Amniotic stem cell (primary cell): ENCODE data around the gene PRMT3.
A peak's percentile ranks its signal among the peaks of the same experiment; 100 is the strongest.
"Not testable (repeated sequence)": the region's sequence is repeated elsewhere in the genome, so short reads cannot be mapped to it uniquely, and the experiment has no call there.

Experiments used
- DNase-seq: peaks from one replicate; lab custom pipeline; 2025; lab: John Stamatoyannopoulos, UW

PRMT3 gene

DNA sequence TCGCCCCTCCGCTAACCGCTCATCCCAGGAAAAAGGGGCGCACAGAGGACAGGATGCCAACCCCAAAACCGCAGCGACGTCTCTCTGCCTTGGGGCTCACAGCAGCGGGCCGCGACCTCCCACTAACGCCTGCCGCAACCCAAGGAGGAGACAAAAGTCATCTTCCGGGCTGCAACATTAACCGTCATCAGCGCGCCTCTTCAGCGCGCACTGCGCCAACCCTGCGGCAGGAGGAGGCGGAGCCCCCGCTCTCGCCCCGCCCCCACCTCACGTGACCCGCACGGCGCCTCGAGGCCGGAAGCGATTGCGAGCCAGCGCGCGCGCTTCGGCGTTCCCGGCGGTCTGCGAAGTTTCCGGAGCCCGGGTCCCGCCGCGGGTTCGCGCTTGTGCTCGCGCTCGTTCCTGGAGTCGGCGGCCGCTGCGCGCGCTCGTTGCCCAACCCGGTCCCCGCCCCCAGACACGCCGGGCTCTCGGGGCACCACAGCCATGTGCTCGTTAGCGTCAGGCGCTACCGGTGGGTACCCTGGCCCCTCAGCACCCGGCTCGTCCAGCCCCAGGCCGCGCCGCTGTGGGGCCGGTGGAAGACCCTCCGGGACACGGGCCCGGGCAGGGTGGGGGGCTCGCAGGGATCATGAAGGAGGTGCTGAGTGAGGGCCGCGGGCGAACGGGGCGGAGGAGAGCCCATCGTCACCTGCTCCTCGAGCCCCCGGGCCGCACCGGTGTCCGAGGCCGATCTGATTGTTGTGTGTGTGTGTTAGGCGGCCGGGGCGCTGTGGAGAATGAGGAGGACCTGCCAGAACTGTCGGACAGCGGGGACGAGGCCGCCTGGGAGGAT lies at the start of gene PRMT3:
Gene PRMT3, plus strand, starts transcription at position 456 of the 835 bp plus-strand sequence. Its CDS starts 31 bp downstream, at position 487.
- peak; percentile 81 for DNase-seq

DNA sequence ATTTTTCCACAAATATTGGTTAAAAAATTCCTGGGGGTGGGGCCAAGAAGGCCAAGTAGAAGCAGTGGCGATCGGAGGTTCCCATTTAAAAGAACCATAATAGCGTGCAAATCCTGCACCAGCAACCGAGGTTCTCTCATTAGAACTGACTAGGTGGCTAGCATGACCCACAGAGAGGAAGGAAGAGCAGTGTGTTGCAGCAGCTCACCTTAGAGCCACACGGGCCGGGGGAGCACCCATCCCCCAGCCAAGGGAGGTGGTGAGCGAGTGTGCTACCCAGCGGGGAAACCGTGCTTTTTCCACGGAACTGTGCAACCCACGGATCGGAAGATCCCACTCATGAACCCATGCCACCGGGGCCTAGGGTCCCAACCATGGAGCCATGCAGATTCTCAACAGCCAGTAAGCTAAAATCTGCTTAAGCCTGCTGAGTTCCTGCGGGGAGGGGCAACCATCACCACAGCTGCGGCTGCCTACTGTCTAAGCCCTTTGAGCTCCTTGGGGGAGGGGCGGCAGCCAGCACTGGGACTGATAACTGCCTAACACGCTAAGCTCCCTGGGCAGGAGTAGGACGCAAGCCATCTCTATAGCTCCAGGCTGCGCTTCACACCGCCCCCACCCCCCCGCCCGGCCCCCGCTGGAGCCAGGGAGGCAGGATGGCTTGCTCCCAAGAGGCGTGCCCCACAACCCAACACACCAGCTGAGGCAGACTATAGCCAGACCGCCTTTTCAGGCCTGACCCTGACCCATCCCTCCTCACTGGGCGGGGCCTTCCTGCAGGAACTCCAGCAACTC lies 45.0 kb upstream of the PRMT3 start:
- DNase-seq = no peak

DNA sequence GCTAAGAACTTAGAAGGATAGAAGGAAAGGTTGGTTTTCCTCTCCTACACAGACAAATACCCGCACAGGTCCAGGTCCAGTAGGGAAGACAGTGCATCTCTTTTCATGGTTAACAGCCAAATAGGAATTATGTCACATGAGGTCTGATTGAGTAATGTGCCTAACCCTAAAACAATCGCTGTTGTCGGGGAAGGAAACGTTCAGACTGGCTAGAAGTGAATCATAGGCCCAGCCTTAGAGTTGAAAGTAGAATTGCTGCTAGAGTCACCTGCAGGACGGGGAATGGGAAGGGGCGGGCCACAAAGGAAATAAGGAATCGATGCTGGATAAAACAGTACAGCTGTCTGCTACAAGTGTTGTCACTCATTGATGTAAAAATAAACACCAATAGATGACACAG lies 36.4 kb upstream of the PRMT3 start:
- no peak for DNase-seq

DNA sequence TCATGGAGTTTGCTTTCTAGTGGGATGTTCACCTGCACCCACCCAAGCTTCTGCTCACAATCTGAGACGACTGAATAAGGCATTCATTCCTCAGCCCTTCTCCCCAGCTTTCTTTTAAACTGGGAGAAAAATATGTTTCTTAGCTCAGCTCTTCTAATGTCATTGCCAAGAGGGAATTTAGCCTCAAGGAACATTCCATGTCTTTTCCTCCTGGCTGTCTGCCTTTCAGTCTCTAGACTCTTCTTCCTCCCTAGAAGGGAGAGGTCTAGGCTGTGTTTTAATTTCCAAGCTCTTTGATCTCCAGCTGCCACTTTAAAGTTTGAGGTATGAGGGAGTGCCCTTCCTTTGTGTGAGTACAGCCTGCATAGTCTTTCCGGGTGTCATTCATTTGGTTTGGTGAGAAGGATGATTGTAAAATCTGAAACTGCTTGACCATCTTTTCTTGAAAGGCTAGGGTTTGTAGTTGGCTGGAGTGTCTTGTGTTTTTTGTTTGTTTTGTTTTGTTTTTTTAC lies 35.7 kb upstream of the PRMT3 start:
- no peak for DNase-seq

DNA sequence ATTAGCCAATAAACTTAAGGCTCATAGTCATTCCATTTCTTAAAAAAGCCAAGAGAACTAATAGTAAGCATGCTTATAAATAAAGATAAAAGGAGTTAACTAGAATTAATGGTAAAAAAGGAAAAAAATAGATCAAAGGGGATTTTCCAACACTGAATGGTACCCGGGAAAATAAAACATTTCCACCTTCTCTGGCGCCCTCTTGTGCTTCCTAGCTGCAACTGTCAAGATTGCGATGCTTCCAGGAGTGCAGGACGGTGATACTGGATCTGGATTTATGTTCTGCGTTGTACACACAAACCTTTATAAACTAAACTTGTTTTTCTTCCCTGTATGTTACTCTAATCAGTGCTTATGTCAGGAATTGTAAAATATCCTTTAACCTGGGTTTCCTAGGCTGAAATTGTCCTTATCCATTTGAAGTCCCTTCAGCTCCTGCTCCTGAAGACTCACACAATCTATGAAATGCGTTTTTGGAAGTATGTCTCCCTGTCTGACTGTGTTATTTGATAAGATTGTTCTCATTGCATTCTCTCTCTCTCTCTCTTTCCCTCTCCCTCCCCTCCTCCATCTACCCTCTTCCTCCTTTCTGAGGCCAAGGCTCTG lies 33.6 kb upstream of the PRMT3 start:
- DNase-seq = no peak

DNA sequence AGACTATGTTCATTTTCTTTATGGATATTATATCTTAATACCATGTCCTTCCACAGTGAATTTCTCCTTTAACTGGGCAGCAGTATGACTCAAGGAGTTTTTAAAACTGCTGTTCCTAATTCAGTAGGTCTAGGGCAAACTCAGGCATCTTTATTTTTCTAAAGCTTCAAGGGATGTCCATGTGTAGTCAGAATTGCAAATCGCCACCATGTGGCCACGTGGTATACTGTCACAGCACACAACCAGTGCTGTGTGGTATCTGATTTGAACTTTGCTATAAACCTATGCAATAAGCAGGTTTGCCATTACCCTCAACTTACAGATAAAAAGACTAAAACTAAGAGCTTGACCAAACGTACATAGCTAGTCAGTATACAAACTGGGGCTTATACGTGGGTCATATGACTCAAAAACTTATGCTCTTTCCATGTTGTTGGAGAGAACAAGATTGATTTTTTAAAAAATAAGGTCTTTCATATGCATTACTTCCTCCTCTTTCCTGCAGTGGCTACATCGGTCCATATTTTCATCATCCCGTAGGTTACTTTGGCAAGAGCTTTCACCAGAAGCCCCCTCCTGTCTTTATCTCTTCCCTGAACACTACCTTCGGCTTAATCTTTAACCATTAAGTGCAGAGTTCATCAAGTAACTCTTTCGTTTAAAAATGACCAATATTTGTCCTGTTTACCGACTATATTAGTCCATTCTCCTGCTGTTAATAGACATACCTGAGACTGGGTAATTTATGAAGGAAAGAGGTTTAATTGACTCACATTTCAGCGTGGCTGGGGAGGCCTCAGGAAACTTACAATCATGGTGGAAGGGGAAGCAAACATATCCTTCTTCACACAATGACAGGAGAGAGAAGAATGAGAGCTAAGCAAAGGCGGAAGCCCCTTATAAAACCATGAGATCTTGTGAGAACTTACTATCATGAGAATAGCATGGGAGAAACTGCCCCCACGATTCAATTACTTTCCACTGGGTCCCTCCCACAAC lies 32.0 kb upstream of the PRMT3 start:
- no peak for DNase-seq

DNA sequence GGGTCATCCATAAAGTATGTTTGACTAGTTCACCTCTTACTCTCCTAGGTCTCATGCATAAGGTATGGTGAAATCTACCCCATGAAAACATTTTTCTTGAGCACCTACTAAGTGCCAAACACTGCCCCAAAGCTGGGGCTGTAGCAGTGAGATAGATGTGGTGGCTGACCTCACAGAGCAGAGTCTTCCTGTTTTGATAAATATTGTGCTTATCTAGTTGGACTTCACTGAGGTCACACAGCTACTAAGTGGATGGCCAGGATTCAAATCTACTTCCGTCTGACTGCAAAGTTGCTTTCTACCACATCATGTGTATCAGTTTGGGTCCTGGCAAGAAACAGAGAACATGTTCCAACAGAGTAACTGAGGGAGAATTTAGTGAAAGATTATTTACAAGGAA lies 30.4 kb upstream of the PRMT3 start:
- no peak for DNase-seq

DNA sequence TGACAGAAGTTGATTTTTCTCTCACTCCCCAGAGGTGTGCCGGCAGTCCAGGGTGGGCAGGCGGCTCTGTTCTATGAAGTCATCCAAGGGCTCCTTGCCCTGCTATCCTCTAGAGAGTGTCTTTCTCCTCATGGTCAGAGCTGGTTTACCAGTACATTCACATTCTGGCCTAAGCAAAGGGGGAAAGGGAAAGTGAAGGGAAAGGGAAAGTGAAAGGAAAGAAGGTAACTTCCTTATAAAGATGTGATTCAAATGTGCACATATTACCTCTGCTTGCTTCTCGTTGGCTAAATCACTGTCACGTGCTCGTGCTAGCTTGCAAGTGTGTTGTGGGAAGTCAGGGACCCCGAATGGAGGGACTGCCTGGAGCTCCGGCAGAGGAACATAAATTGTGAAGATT lies 26.9 kb upstream of the PRMT3 start:
- DNase-seq = no peak

DNA sequence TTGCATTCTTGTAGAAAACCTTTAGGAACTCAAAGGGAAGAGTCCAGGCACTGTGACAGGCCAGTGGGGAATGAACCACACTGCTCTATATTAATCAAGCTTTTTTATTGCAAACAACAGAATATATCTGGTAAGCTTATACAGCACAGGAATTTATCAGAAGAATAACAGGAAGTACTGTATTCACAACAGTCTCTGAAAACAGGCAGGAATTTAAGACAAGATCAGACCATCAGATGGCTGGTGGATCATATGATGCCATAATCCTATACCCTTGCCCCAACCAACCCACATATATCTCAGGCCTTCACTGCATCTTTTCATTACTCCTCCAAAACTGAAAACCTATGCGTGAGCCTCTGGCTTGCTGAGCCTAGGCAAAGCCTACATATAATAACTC lies 25.0 kb upstream of the PRMT3 start:
- DNase-seq = no peak

DNA sequence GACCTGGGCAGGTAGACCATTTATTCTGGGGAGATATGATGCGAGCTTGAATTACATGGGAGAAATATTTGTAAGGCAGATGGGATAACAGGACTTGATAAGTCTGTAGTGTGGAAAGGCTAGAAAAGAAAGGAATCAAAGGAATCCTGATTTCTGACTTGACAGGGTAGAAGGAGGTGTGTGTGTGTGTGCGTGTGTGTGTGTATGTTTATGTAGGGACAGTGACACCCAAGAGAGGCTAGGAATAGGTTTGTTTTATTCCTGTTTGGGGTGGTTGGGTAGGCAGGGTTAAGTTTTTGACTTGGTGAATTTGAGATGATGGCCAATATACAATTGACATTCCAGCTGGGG lies 24.4 kb upstream of the PRMT3 start:
- DNase-seq = no peak

DNA sequence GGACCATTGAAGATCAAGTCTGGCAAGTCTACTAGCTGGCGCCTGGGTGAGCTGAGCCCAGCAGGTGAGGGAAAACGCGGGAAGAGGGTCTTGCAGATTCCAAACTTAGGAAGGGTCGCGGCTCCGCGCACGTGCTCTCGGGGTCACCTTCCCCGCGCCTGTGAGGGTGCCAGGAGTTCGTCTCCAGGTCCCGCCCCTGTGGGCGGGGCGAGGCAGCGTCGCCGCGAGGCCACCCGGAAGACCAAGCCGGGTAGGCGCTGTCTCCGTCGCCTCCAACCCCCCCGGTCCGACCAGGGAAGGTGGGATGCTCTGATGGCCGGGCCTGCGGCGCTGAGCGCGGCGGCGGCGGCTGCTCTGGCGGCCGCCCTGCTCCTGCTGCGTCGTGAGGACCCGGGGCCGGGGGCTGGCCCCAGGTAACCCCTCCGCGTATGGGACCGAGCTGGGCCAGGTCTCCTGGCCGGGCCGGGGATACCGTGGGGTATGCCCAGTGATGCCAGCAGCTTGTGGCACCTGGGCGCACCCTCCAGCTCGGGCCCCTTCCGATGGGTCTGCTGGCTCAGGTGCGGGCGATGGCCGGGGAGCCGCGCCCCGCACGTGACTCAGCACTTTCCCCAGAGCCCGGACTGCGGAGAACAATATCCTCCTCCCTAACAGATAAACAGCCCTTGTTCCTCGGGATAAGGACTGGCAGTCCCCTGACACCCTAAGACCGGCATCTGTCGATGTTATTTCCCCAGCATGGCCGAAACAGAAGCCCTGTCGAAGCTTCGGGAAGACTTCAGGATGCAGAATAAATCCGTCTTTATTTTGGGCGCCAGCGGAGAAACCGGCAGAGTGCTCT lies 23.8 kb upstream of the PRMT3 start, which contains the start of gene HTATIP2:
Gene HTATIP2, plus strand, starts transcription at position 215 of the 841 bp plus-strand sequence. Its CDS starts 524 bp downstream, at position 739.
- DNase-seq = no peak

DNA sequence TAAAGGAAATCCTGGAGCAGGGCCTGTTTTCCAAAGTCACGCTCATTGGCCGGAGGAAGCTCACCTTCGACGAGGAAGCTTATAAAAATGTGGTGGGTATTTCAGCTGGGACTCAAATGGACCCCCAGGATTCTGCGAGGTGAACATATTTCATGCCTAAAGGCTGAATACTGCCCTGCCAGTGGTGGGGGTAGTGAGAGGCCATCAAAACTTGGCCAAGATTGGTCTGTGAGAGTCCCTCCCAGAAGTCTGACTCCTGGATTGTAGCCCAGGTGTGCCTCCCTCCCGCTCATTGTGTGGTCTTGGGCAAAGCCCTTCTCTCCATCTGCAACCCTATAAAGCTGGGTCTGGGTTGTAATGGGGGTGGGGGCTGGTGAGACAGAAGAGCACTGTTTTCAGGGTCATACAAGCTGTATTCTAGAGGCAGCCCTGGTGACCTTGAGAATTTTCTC lies 23.1 kb upstream of the PRMT3 start:
- DNase-seq = no peak

DNA sequence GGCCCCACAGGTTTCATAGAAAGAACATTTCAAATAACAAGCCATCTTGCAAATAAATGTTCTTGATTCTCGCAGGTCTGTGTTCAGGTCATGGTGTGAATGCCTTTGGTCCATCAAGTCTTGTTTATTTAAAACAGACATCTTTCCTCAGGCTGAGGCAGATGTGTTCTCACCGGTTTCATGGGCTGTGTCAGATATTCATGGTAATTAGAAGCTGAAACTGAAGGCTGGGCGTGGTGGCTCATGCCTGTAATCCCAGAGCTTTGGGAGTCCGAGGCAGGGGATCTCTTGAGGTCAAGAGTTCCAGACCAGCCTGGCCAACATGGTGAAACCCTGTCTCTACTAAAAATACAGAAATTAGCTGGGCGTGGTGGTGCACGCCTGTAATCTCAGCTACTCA lies 22.1 kb upstream of the PRMT3 start:
- not testable (repeated sequence) for DNase-seq

DNA sequence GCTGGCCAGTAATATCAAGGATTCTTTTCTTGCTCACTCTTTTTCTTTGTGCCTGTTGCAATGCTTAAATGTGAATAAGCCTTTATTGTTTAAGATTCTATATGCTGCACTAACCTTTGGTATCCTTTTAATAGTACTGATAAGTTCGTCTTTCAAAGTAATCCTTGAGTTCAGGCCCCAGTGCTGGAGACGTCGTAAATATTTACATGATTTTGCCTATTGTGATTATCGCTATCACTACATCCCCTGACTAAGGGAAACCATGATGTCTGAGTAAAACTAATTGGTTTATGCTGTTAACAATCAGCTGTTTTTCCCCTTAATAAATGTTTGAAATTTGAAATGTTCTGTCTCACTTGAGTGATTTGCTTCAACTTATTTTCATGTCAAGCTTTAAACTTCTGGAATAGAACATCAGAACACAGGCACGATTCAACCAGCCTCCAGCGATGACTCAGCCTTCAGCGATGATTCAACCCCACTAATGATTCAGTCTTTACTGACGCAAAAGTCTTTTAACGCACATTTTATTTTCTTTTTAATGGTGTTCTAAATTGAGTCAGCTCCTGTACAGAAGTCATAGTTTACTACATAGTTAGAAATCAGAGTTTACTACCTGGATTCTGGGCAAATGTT lies 20.1 kb upstream of the PRMT3 start:
- DNase-seq = peak; percentile 39

DNA sequence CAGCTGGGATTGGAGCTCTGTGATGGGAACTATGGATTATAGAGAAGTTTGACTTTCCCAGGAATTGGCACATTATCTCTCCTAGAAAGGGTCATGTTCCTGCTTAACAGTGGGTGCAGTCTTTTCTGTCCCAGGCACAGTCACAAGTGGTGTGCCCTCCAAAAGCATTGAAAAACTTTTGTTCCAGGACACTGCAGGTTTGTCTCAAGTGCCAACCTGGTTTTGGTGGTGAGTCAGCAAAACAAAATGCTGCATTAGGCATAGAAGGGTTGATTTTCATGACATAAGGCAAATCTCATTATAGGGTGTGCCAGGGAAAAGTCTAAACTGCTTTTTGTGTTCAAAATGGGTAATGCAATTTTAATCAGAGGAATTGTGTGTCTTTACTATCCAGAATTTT lies 19.1 kb upstream of the PRMT3 start:
- DNase-seq = no peak

DNA sequence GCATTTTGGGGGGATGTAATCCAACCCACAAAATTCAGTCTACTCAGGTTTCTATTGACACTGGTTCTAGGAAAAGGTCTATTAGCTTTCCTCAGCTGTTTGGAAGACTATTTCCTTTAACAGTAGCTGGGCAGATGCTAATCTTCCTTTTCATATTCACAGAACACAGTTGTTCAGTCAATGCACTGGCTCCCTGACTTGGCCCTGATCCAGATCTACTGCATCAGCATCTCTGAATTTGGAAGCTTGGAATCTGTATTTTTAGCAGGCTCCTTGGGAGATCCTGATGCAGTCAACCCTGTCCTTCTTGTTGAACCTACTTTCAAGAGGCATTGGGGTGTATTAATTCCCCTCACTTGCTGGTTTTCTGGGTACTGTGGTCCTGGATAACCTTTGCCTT lies 17.7 kb upstream of the PRMT3 start:
- DNase-seq = no peak

DNA sequence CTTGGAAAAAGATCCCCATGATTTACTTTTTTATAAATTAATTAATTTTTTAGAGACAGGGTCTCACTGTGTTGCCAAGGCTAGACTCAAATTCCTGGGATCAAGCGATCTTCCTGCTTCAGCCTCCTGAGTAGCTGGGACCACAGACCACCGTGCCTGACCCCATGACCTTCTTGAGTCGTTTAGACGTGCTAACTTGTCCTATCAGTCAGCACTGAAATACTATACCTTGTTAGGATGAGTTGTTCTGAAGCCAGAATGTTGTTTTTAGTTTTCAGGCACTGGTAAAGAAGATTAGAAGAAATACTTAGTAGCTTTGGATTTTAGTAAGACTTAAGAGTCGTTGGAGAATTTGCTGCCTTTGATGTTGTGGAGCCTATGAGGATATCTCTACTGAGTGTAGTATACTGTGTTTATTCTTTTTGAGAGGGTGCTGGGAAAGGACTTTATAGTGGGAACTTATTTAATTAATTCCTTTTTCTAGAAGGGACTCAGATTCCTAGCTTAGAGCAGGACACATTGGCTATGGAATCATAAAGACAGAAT lies 15.4 kb upstream of the PRMT3 start:
- no peak for DNase-seq

DNA sequence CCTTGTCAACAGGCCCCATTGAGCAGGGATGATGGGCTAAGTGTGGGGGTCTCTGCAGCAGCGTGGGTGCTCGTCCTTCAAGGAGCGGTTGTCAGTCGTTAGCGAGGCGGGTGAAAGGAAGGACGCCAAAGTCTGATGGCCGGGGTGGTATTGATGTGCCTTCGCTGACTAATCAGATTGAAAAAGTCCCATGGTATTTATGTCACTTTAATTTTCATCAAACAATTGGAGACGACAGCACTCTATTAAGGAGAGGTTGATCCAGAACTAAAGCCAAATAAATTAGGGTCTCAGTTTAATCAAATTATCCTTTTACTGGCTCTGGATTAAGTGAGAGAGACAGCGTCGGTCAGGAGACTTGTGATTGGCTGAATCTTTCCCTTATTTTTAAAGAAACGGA lies 14.4 kb upstream of the PRMT3 start:
- DNase-seq = no peak

DNA sequence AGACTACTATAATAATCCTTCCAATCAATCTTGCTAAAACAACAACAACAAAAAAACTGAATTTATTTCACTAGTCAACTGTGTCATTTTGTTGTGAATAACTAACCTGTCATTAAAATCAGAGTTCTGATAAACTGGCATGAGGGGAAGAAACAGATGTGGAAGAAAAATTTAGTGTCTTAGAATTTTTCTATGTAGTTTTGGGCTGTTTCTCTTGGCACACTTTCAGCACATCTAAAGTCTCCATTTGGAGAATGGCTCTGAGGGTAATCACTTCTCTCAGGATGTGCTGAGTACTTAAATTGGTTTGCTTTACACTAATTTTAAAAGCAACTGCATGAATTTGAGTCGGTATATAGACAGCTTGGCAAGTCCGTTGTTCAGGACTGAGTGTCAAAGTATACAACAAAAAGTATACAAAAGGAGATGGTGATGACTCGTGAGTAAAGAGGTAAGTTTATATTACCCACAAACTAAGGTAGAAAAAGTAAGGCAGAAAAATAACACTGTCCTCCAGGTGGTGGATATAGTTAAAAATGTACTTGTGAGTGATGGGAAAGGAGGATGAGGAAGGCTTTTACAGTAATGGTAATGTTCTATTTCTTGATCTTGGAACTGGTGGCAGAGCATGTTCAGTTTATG lies 13.8 kb upstream of the PRMT3 start:
- DNase-seq = no peak
